Esophagus squamous epithelium (tissue), 4 donors: ENCODE measurements around the gene BCL2L11.

ENCODE experiments used
- CTCF ChIP-seq, 6 experiments: fragments of 450-650 bp in 4 of 6; fragments of 200-600 bp in 2 of 6; sonication (generic) in 2 of 6; IDR thresholded peaks; one replicate each; pipeline ENCODE4 v1.5.1; 2016 to 2019; ENCODE audit warnings: antibody characterized with exemption in 6 of 6, mild to moderate bottlenecking in 4 of 6, moderate library complexity in 4 of 6
- POLR2A ChIP-seq, 4 donors: fragments of 450-650 bp; IDR thresholded peaks; one replicate each; pipeline ENCODE4 v1.6.1; 2017; ENCODE audit warnings: antibody characterized with exemption in 4 of 4, mild to moderate bottlenecking in 4 of 4, moderate library complexity in 3 of 4

GRCh38 chr2:111182740-111183139 is 62.0 kb downstream of the BCL2L11 start:
- no peak for TF ChIP-seq CTCF (IDR thresholded peaks at IDR 0.05)
- no peak for TF ChIP-seq POLR2A (IDR thresholded peaks at IDR 0.05)
